ENCODE results near the gene SNX10. TPM values are rescaled to one million over a fixed set of nuclear protein-coding genes. Genes with fewer than 3 reads are reported as not detected.

Gene SNX10
- total and polyA plus RNA-seq, 7 donors, result 1.7 to 8.2 (median 4.9) TPM

- no peak for TF ChIP-seq CTCF (IDR thresholded peaks at IDR 0.05)
- TF ChIP-seq POLR2AphosphoS5 (IDR thresholded peaks at IDR 0.05), result no peak
- H3K36me3 ChIP-seq, result no peaks in the 10 kb centered on the region
- WGBS, 2 donors, result 46 to 47% methylated on average over 4 of the region's 4 CpGs
- intact Hi-C loops (cut with DNase I), result no loop called here
- H3K27me3 ChIP-seq, result peaks cover 2 to 14% (median 6%) of the 10 kb centered on the region in 3 donors
- H3K4me1 ChIP-seq, result peaks cover 0 to 9% (median 7%) of the 10 kb centered on the region in 4 donors
- peak overlapping the region in 3 of 4 donors; percentile 39 to 57 (median 53) for H3K4me3 ChIP-seq
- no peak overlapping the region for H3K27ac ChIP-seq
- no peak for DNase-seq
- no peaks in the 10 kb centered on the region for H3K9me3 ChIP-seq
These were observed 411 bp upstream of the SNX10 start for GRCh38 chr7:26291251-26291650.

GRCh38 chr7:26292768-26293560 lies 1.3 kb downstream of the SNX10 start:
- H3K4me1 ChIP-seq, result peaks cover 0 to 9% (median 7%) of the 10 kb centered on the region in 4 donors
- intact Hi-C loops (cut with DNase I), result no loop called here
- no peak overlapping the region for H3K27ac ChIP-seq
- no peak for TF ChIP-seq EP300 (IDR thresholded peaks at IDR 0.05)
- no peak for TF ChIP-seq POLR2AphosphoS5 (IDR thresholded peaks at IDR 0.05)
- TF ChIP-seq CTCF (IDR thresholded peaks at IDR 0.05), result no peak
- no peak for TF ChIP-seq POLR2A (IDR thresholded peaks at IDR 0.05)
- peak overlapping the region in 1 of 4 donors; percentile 53 for H3K4me3 ChIP-seq
- no peak for DNase-seq
- no peaks in the 10 kb centered on the region for H3K9me3 ChIP-seq
- WGBS, 2 donors, result 79 to 89% methylated on average over 11 of the region's 11 CpGs
- peaks cover 2 to 14% (median 6%) of the 10 kb centered on the region in 3 donors for H3K27me3 ChIP-seq
- no peaks in the 10 kb centered on the region for H3K36me3 ChIP-seq

GRCh38 chr7:26293569-26294308 lies 2.1 kb downstream of the SNX10 start:
- WGBS, 2 donors, result 46 to 83% methylated on average over 6 of the region's 6 CpGs
- intact Hi-C loops (cut with DNase I), result no loop called here

GRCh38 chr7:26295015-26295414 lies 3.4 kb downstream of the SNX10 start:
- intact Hi-C loops (cut with DNase I), result no loop called here
- Histone ChIP-seq H3K36me3 (no peaks in the 10 kb centered on the region), H3K27ac (no peak overlapping the region), H3K4me3 (no peak overlapping the region), H3K4me1 (peaks cover 0 to 9% (median 7%) of the 10 kb centered on the region in 4 donors), H3K9me3 (no peaks in the 10 kb centered on the region), H3K27me3 (peaks cover 2 to 14% (median 6%) of the 10 kb centered on the region in 3 donors)
- no peak for DNase-seq
- TF ChIP-seq EP300 (IDR thresholded peaks at IDR 0.05), result no peak

More at GRCh38 chr7:26293569-26294308, 2.1 kb downstream of the SNX10 start:
- no peak for TF ChIP-seq POLR2A (IDR thresholded peaks at IDR 0.05)
- no peak for TF ChIP-seq EP300 (IDR thresholded peaks at IDR 0.05)
- TF ChIP-seq POLR2AphosphoS5 (IDR thresholded peaks at IDR 0.05), result no peak
- TF ChIP-seq CTCF (IDR thresholded peaks at IDR 0.05), result no peak
- DNase-seq, result no peak
- Histone ChIP-seq H3K4me1 (peaks cover 0 to 9% (median 7%) of the 10 kb centered on the region in 4 donors), H3K9me3 (no peaks in the 10 kb centered on the region), H3K36me3 (no peaks in the 10 kb centered on the region), H3K27ac (no peak overlapping the region), H3K4me3 (no peak overlapping the region), H3K27me3 (peaks cover 2 to 14% (median 6%) of the 10 kb centered on the region in 3 donors)

- DNase-seq, result no peak
- no peak for TF ChIP-seq POLR2A (IDR thresholded peaks at IDR 0.05)
- TF ChIP-seq CTCF (IDR thresholded peaks at IDR 0.05), result no peak
- no peak for TF ChIP-seq EP300 (IDR thresholded peaks at IDR 0.05)
- TF ChIP-seq POLR2AphosphoS5 (IDR thresholded peaks at IDR 0.05), result no peak
- H3K9me3 ChIP-seq, result no peaks in the 10 kb centered on the region
- intact Hi-C loops (cut with DNase I), result no loop called here
- no peak overlapping the region for H3K27ac ChIP-seq
- peaks cover 0 to 9% (median 7%) of the 10 kb centered on the region in 4 donors for H3K4me1 ChIP-seq
- no peak overlapping the region for H3K4me3 ChIP-seq
- no peaks in the 10 kb centered on the region for H3K36me3 ChIP-seq
- H3K27me3 ChIP-seq, result peaks cover 2 to 14% (median 6%) of the 10 kb centered on the region in 3 donors
- 97% methylated on average over 5 of the region's 5 CpGs for WGBS, 2 donors
These were observed 3.9 kb downstream of the SNX10 start for GRCh38 chr7:26295586-26295985.
